GM21515 (cell line): ENCODE measurements around the gene ERG.

Source experiments
- ATAC-seq: cut with Tn5 transposase; IDR thresholded peaks from one replicate; pipeline ENCODE4 v1.9.1; 2021; ENCODE audit not compliant: unreplicated experiment

ERG gene

DNA sequence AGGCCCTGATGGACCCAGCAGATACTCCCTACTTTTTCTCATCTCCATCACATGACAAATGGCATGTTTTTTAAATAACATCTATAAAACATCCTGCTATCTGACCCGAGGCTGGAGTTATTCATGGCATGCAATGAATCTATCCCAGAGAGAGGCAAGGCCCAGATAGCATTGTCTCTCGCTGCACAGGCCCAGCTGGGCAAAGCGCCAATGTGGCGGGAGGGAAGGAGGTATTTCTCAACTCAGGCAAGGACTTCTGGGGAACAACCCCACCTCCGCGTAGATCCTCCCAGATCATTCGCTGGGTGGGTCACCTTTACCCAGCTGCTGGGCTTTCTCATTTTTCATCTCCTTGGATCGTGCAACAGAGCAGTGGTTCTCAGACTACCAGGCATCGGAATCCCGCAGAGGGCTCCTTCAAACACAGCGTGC, 59.8 kb downstream of the ERG start:
- ATAC-seq = no peak

- no peak for ATAC-seq
Observed at GRCh38 chr21:38436341-38436740, 61.9 kb downstream of the ERG start.

GRCh38 chr21:38434913-38435533, 63.3 kb downstream of the ERG start:
- ATAC-seq = no peak

- no peak for ATAC-seq
Observed at GRCh38 chr21:38433471-38433870, 64.8 kb downstream of the ERG start.

DNA sequence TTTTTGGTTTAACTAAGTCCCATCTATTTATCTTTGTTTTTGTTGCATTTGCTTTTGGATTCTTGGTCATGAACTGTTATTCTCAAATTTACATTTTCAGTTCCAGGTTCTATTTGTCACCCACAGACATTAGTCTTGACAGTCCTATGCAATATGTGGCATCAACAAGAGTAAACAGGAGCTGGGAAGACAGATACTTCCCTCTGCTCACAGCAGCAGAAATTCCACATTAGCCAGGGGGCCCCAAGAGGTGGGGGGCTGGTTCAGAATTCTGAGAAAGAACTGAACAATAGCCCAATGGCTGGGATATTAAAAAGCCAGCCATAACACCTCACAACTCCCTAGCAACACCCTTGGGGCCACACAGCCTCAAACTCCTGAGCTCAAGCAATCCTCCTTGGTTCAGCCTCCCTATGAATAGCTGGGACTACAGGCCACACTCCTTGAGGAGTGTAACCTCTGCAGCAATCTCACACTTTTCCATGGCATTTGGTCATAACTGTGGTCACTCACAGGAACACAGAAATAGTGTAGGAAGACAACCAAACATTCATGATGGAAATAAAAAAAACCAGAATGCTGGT, 67.8 kb downstream of the ERG start:
- no peak for ATAC-seq

- no peak for ATAC-seq
Observed at GRCh38 chr21:38429011-38429410, 69.3 kb downstream of the ERG start.

DNA sequence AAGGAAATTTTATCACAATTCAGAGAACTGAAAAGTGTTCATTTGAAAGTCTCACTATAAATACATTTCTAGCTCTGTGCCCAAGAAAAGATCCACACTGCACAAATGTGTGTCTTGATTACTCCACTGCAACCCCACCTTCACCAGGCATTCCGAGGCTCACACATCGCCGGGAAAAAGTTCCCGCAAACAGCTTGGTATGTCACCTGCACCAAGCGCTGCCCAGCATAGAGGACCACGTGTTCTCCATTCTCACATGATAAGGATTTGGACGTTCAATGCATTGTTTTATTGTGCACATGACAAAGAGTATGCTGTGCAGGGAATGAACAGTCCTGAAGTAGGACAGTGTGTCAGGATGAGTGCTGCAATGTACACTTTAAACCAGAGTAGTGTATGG, 70.1 kb downstream of the ERG start:
- no peak for ATAC-seq

DNA sequence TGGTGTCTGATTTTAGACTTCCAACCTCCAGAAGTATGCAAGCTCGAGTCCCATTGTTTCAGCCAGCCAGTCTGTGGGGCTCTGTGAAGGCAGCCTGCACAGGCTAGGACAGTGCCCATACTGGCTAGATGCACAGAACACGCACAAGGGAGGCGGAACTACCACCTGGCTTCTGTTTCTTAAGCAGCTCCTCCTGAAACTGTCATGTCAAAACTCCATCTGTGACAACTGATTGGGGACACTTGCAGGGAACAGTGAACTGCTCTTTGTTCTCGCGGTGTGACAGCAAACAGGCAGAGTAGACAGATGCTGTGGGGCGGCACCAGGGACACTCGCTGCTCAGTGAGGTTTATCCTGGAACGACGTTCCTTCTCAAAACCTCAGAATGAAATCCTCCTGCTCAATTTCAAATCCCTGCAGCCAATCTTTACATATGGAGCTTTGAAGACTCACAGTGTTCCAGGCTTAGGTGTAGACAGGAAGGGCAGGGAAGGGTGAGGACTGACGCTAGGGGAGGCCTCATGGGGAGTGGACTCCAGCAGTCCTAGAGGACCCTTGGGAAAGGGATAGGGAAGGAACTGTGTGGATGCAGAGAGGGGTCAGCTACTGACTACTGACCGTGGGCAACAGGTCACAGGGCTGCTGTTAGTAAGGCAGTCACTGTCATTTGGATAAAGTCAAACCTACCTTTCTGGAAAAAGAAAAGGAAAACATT, 73.8 kb downstream of the ERG start:
- no peak for ATAC-seq

GRCh38 chr21:38422082-38422481, 76.2 kb downstream of the ERG start:
- ATAC-seq = no peak

DNA sequence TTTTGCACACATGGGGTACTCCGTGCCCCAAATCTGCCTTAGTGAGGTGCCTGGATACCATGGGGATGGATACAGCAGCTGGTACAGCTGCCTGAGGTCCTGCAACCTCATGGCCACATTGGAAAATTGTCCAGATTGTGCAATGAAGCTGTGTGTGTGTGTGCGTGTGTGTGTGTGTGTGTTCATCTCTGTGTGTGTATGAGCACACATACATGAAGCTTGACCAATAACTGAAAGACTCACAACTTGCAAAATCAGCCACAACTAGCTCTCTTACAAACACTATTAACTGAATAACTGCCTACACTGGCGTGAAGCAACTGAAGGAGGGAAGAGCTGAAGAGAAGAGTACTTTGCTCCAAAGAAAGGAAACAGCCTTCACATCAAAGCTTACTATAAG, 78.1 kb downstream of the ERG start:
- no peak for ATAC-seq

GRCh38 chr21:38417726-38418125, 80.6 kb downstream of the ERG start:
- ATAC-seq = no peak

- ATAC-seq = no peak
Observed at GRCh38 chr21:38416791-38417190, 81.5 kb downstream of the ERG start.

GRCh38 chr21:38413958-38414548, 84.2 kb downstream of the ERG start:
- ATAC-seq = no peak

GRCh38 chr21:38410466-38410865, 87.8 kb downstream of the ERG start:
- ATAC-seq = no peak

- ATAC-seq = no peak
Observed at GRCh38 chr21:38409907-38410306, 88.4 kb downstream of the ERG start.

DNA sequence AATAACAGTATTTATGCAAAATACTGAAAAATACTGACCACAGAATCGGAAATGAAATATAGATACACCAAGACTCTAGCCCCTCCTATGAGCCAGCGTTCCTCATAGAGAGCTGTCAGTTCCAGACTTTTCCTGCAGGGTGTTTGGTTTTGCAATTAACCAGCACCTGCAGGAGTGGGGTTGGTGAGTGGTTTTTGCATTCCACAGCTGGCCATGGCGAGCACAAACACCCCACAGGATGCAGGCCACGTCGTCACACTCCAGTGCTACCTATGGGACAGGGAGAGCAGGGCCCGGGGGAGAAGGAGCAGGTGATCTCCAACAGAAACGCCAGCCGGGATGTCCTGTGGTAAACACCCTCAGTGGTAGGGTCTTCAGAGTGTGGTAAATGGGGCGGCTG, 94.1 kb downstream of the ERG start:
- no peak for ATAC-seq

GRCh38 chr21:38402795-38403194, 95.5 kb downstream of the ERG start:
- no peak for ATAC-seq

GRCh38 chr21:38402291-38402690, 96.0 kb downstream of the ERG start:
- no peak for ATAC-seq

DNA sequence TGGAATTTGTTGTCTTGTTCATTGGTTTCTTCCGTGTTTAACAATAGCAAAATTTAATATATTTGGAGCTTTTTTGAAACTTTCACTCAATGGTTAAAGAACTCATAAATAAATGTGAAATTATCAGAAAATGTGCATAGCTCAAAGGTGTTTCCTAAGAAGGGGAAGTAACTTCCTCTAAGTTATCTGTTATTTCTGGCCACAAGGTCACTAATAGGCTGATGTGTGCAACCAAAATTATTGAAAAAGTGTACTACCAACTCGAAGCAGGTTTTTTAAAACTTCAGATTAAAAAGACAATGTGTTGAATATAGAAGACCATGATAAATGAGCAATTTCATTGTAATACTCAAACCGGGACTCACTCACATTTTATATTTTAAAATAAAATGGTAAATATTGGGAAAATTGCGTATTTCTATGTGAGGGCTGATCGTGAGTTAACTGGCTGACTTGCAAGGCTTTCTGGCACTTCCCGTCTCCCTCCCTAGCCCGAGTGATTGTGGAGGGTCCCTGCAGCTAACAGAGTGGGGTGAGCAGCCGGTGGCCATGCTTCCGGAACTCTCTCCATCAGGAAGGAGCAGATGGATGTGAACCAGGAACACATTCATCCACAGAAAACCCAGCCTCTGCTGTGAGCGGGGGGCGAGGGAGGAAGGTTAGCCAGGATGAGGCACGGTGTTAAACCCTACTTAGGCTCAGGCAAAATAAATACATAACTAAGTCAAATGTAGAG, 96.9 kb downstream of the ERG start:
- ATAC-seq = no peak

DNA sequence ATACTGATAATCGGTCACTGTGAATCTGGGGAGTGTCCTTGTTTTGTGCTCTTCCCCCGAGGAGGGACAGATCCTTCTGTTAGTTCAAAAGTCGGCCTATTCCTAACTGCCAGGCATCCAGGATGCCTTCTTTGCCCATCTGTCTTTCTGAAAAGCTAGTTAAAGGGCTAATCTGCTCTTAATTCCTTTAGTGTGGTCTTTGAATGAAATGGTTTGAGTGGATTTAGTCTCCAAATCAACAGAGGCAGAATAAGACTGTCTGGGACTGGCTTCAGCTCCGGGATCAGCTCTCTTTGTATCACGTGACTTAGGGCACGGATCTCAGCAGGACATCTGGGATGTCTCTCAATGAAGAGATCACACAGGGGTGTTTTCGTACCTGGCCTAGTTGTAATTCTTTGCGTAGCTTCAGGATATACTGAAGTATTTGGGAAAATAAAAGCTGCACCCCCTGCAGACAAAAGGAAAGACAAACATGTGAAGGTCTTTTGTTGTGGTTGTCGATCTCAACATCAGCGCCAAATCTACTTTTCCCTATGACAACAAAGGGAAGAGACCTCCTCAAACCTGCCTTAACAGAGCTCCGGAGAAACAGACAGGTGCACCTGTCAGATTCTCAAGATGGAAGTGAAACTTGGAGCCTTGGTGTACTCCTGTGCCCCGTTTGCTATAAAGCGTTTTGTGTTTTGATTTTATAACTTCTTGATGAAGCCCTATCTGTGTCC, 97.9 kb downstream of the ERG start:
- no peak for ATAC-seq

DNA sequence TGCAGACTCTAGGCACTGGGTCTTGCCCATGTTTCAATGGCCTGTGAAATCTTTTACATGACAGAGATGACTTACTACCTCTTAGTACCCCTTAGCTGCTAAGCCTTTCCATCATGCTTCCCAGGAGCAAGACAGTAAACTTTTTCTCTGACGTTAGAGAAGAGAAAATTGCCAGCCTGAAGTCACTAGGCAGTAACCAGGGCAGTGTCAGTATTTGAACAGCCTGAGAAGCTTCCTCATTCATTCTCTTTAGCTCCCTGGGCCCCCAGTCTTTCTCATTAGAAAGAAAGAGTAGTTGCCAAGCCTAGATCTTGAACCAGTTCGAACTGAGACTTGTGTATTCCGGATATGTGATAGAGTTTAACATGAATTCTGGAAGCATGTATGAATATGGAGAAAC, 99.2 kb downstream of the ERG start:
- no peak for ATAC-seq
